ENCODE results near the gene MPHOSPH9. TPM values are rescaled to one million over a fixed set of nuclear protein-coding genes. Genes with fewer than 3 reads are reported as not detected.

Gene MPHOSPH9
- total RNA-seq, 1 experiment from 2014 or later, result 60.5 TPM

DNA sequence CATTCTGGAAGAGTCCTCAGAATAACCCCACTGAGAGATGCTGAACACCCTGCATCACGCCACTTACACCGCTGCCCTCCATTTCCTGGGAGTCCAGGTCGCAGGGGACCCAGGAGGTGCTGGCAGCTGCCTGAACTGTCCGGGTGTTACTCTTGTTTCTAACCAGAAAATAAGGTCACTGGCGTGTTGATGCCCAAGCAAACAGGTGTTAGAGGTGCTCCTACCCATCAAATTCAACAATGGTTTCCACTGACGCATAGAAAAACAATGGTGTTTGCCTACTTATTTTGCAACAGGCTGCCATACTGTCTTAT, 105.8 kb downstream of the MPHOSPH9 start:
- Histone ChIP-seq H3K23me2 (ENCODE audit: insufficient read length, low read depth, low read length, poor library complexity, severe bottlenecking) (no peaks in the 10 kb centered on the region), H2AK5ac (ENCODE audit: insufficient read length, low read length) (no peak overlapping the region), H3K4me2 (ENCODE audit: insufficient read depth, insufficient read length, low read length) (no peak overlapping the region), H4K5ac (ENCODE audit: insufficient read length, low read depth, low read length) (no peak overlapping the region), H3K27ac (ENCODE audit: insufficient read length, low read depth, low read length) (no peak overlapping the region), H3K27me3 (ENCODE audit: insufficient read depth, low read length) (no peaks in the 10 kb centered on the region), H4K20me1 (ENCODE audit: control insufficient read depth, insufficient read depth, insufficient read length) (no peaks in the 10 kb centered on the region), H4K8ac (replicated peaks; ENCODE audit: insufficient read length, low read depth, low read length) (no peak overlapping the region), H2BK15ac (ENCODE audit: low read depth, low read length) (no peak overlapping the region), H3K14ac (ENCODE audit: insufficient read depth, low read length) (no peak overlapping the region), H2AFZ (ENCODE audit: low read length) (no peak overlapping the region), H3K18ac (ENCODE audit: insufficient read length, low read depth, low read length) (no peak overlapping the region), H3K9ac (ENCODE audit: extremely low read depth, insufficient read length, low read length) (no peak overlapping the region), H2BK12ac (ENCODE audit: insufficient read length, low read depth, low read length) (no peak overlapping the region), H2BK20ac (ENCODE audit: low read depth, low read length, poor library complexity, severe bottlenecking) (no peak overlapping the region), H3K4me1 (ENCODE audit: insufficient read depth, low read length) (no peaks in the 10 kb centered on the region; the same call in 1 of the 2 replicates), H3K79me2 (ENCODE audit: insufficient read depth, low read length) (no peaks in the 10 kb centered on the region), H3K23ac (ENCODE audit: insufficient read length, low read depth, low read length) (no peak overlapping the region), H3T11ph (ENCODE audit: low read length) (no peak overlapping the region), H3K79me1 (ENCODE audit: insufficient read depth, low read depth, low read length, poor library complexity, severe bottlenecking) (no peaks in the 10 kb centered on the region), H2BK120ac (ENCODE audit: low read depth, low read length, poor library complexity, severe bottlenecking) (no peak overlapping the region), H3K4ac (ENCODE audit: low read depth, low read length) (no peak overlapping the region), H3K9me3 (ENCODE audit: control insufficient read depth, low read depth, low read length) (no peaks in the 10 kb centered on the region), H4K91ac (ENCODE audit: insufficient read length, low read depth, low read length) (no peak overlapping the region), H3K56ac (ENCODE audit: insufficient read length, low read depth, low read length) (no peak overlapping the region), H2BK5ac (ENCODE audit: insufficient read length, low read length) (no peak overlapping the region)
- Mint-ChIP-seq H3K9me3 (no peaks in the 10 kb centered on the region; a peak in 1 of 5 replicates), H3K27ac (no peak overlapping the region), H3K4me3 (no peak overlapping the region), H3K36me3 (ENCODE audit: insufficient read depth in 1 of 3, low read depth in 3 of 3) (no peaks in the 10 kb centered on the region), H3K4me1 (peaks cover 10 to 11% of the 10 kb centered on the region in 2 experiments), H3K27me3 (ENCODE audit: low read depth) (peaks cover 18% of the 10 kb centered on the region)
- TF ChIP-seq, protein P1, sequence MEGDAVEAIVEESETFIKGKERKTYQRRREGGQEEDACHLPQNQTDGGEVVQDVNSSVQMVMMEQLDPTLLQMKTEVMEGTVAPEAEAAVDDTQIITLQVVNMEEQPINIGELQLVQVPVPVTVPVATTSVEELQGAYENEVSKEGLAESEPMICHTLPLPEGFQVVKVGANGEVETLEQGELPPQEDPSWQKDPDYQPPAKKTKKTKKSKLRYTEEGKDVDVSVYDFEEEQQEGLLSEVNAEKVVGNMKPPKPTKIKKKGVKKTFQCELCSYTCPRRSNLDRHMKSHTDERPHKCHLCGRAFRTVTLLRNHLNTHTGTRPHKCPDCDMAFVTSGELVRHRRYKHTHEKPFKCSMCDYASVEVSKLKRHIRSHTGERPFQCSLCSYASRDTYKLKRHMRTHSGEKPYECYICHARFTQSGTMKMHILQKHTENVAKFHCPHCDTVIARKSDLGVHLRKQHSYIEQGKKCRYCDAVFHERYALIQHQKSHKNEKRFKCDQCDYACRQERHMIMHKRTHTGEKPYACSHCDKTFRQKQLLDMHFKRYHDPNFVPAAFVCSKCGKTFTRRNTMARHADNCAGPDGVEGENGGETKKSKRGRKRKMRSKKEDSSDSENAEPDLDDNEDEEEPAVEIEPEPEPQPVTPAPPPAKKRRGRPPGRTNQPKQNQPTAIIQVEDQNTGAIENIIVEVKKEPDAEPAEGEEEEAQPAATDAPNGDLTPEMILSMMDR (conservative IDR thresholded peaks at IDR 0.05), result no peak
- no peak for DNase-seq
- WGBS (ENCODE audit: extremely low coverage, insufficient read length, low lambda C conversion rate), result no CpG with 5 or more reads among the region's 6 CpGs
